GM10248 (cell line): ENCODE measurements around the gene STK38L.

Experiments used
- CTCF ChIA-PET: fragments of 300-600 bp; sonication (Branson Sonifier 250); formaldehyde crosslinking; extraction: SDS; loops from one replicate; lab custom pipeline; 2021; ENCODE audit warnings: antibody characterized with exemption; lab: Yijun Ruan, JAX
- POLR2A ChIA-PET: fragments of 350-650 bp; sonication (Branson Sonifier 250); formaldehyde crosslinking; extraction: SDS; loops from one replicate; lab custom pipeline; 2020; ENCODE audit warnings: antibody characterized with exemption; lab: Yijun Ruan, JAX
- DNase-seq: peaks from one replicate; pipeline ENCODE4 v3.0.0; 2012; ENCODE audit errors: extremely low spot score
- CTCF ChIP-seq: IDR thresholded peaks from 2 replicates; pipeline ENCODE4 v1.5.1; 2012; ENCODE audit warnings: mild to moderate bottlenecking, low read depth; ENCODE audit errors: extremely low read depth, missing control alignments, control extremely low read depth

STK38L gene

DNA sequence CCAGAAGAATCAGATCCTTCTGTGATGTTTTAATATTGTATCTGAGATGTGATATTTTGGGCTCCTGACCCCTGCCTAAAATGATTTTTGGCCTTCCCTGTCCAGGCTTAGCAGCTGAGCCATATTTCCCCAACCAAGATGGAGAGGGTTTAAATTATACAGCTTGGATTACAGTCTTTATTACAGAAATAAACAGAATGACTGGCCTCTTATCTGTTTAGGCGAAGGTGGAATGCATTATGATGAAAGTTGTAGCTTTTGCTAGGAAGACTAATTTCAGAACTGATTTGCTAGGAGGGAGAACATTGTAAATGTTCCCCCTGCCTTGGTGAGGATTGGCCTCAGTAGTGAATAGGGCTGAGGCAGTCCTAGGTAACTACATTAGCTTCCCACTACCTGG lies 111.9 kb downstream of the STK38L start:
- ChIA-PET CTCF (interaction anchor here (1.4 kb wide), 1 partner anchor 14 kb away, joined by 4 read pairs; no protein-coding TSS in a partner anchor), POLR2A (no interaction called here)
- DNase-seq, result no peak
- TF ChIP-seq CTCF, result no peak

DNA sequence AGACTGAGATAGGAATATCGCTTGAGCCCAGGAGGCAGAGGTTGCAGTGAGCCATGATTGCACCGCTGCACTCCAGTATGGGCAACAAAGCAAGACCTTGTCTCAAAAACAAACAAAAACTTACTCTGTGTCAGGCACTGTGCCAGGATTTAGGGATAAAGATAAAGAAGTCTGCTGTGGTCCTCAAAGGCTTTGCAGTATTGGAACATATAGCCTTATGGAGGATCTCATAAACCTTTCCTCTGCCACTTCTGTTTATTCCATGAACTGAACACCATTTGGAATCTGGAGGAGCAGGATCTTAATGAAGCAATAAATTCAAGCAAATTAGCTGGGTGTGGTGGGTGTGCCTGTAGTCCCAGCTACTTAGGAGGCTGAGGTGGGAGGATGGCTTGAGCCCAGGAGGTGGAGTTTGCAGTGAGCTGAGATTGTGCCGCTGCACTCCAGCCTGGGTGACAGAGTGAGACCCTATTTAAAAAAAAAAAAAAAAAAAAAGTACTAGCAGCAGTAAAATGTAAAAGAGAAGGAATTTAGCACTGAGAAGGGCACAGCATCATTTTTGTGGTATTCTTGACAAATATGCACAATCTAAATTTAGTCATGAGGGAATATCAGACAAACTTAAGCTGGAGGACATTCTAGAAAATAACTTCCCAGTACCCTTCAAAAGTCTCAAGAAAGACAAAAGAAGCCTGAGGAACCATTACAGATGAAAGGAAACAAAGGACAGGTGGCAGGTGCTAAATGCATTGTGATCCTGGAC lies 115.7 kb downstream of the STK38L start:
- TF ChIP-seq CTCF, result no peak
- no peak for DNase-seq
- CTCF ChIA-PET, result interaction anchor here (1.3 to 1.6 kb wide), 2 partner anchors 9 to 25 kb away, joined by 4 to 5 read pairs; no protein-coding TSS in a partner anchor
- POLR2A ChIA-PET, result interaction anchor here (0.7 kb wide), 1 partner anchor 12 kb away, joined by 6 read pairs; no protein-coding TSS in a partner anchor

- no peak for TF ChIP-seq CTCF
- POLR2A ChIA-PET, result no interaction called here
- CTCF ChIA-PET, result interaction anchor here (0.9 to 1.3 kb wide), 3 partner anchors 9 to 23 kb away, joined by 3 to 4 read pairs (median 3); no protein-coding TSS in a partner anchor
- no peak for DNase-seq
Measured at GRCh38 chr12:27361372-27361771, 117.3 kb downstream of the STK38L start.

- POLR2A ChIA-PET, result no interaction called here
- no peak for DNase-seq
- CTCF ChIA-PET, result interaction anchor here (0.7 to 5.8 kb wide), 3 partner anchors 12 to 18 kb away, joined by 3 to 50 read pairs (median 5); no protein-coding TSS in a partner anchor
- no peak for TF ChIP-seq CTCF
Measured at GRCh38 chr12:27366621-27367020, 122.5 kb downstream of the STK38L start.

DNA sequence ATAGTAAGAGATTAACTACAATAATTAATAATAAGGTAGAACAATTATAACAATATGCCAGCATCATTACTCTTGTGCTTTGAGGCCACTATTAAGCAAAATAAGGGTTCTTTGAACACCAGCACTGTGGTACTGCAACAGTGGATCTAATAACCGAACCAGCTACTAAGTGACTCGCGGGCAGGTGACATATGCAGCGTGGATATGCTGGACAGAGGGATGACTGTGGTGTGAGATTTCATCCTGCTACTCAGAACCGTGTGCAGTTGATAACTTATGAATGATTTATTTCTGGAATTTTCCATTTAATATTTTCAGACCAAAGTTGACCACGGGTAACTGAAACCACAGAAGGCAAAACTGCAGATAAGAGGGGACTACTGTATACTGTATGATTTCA lies 123.0 kb downstream of the STK38L start:
- POLR2A ChIA-PET, result no interaction called here
- no peak for DNase-seq
- TF ChIP-seq CTCF, result no peak
- CTCF ChIA-PET, result interaction anchor here (0.7 to 5.8 kb wide), 3 partner anchors 12 to 18 kb away, joined by 3 to 50 read pairs (median 5); no protein-coding TSS in a partner anchor
